Tibial artery (tissue), 4 donors: ENCODE data around the gene MTTP.

Source experiments
- DNase-seq, 2 donors: peaks; one replicate each; pipeline ENCODE4 v3.0.0-alpha.2; 2019
- H3K27ac ChIP-seq, 2 donors: fragments of 200-600 bp; sonication (generic) in 1 of 2; 1 replicate in 1 of 2; 2 replicates in 1 of 2; pipeline ENCODE4 v1.5.1; 2018 to 2019; ENCODE audit warnings: mild to moderate bottlenecking in 1 of 2
- H3K27me3 ChIP-seq, 2 donors: fragments of 200-600 bp; sonication (generic) in 1 of 2; one replicate each; pipeline versions ENCODE4 v1.5.1 to v1.6.0; 2016 to 2019
- H3K36me3 ChIP-seq, 3 donors: fragments of 200-600 bp; sonication (generic) in 2 of 3; one replicate each; pipeline ENCODE4 v1.5.1; 2016 to 2019; ENCODE audit warnings: mild to moderate bottlenecking in 2 of 3
- H3K4me1 ChIP-seq, 4 donors: fragments of 200-600 bp; sonication (generic) in 2 of 4; 1 replicate in 3 of 4; 2 replicates in 1 of 4; pipeline ENCODE4 v1.5.1; 2016 to 2019
- H3K4me3 ChIP-seq, 2 donors: fragments of 200-600 bp; sonication (generic) in 1 of 2; 1 replicate in 1 of 2; 2 replicates in 1 of 2; pipeline ENCODE4 v1.5.1; 2018 to 2019; ENCODE audit warnings: mild to moderate bottlenecking in 2 of 2
- H3K9me3 ChIP-seq, 3 donors: fragments of 200-600 bp; sonication (generic) in 1 of 3; one replicate each; pipeline ENCODE4 v1.5.1; 2016 to 2019
- CTCF ChIP-seq, 2 experiments: fragments of 200-600 bp in 1 of 2; fragments of 450-650 bp in 1 of 2; IDR thresholded peaks; one replicate each; pipeline ENCODE4 v1.5.1; 2017 to 2019; ENCODE audit warnings: antibody characterized with exemption in 2 of 2, mild to moderate bottlenecking in 1 of 2, moderate library complexity in 1 of 2
- intact Hi-C: fragments of 100-400 bp; cut with DNase I; formaldehyde crosslinking; loops from one replicate; pipeline ENCODE4 v1.15.0; 2023; ENCODE audit warnings: low total_unique reads

MTTP gene

GRCh38 chr4:99612281-99612680 is 37.7 kb downstream of the MTTP start:
- Histone ChIP-seq H3K4me3 (no peak overlapping the region), H3K9me3 (no peaks in the 10 kb centered on the region), H3K27ac (no peak overlapping the region), H3K36me3 (no peaks in the 10 kb centered on the region), H3K4me1 (peaks cover 0 to 25% (median 12%) of the 10 kb centered on the region in 4 donors), H3K27me3 (no peaks in the 10 kb centered on the region)
- no peak for TF ChIP-seq CTCF (IDR thresholded peaks at IDR 0.05)
- intact Hi-C loops = no loop called here
- no peak for DNase-seq

GRCh38 chr4:99612704-99613103 is 38.1 kb downstream of the MTTP start:
- intact Hi-C loops = no loop called here
- H3K9me3 ChIP-seq = no peaks in the 10 kb centered on the region
- H3K27me3 ChIP-seq = no peaks in the 10 kb centered on the region
- no peak overlapping the region for H3K27ac ChIP-seq
- TF ChIP-seq CTCF (IDR thresholded peaks at IDR 0.05) = no peak
- no peak for DNase-seq
- no peak overlapping the region for H3K4me3 ChIP-seq
- no peaks in the 10 kb centered on the region for H3K36me3 ChIP-seq
- peaks cover 0 to 25% (median 12%) of the 10 kb centered on the region in 4 donors for H3K4me1 ChIP-seq

- DNase-seq = no peak
- Histone ChIP-seq H3K27ac (no peak overlapping the region), H3K4me1 (peaks cover 0 to 25% (median 12%) of the 10 kb centered on the region in 4 donors), H3K36me3 (no peaks in the 10 kb centered on the region), H3K27me3 (no peaks in the 10 kb centered on the region), H3K4me3 (no peak overlapping the region), H3K9me3 (no peaks in the 10 kb centered on the region)
- intact Hi-C loops = no loop called here
- TF ChIP-seq CTCF (IDR thresholded peaks at IDR 0.05) = no peak
These were observed 39.9 kb downstream of the MTTP start for GRCh38 chr4:99614491-99614890.

GRCh38 chr4:99615170-99615820 is 40.7 kb downstream of the MTTP start:
- Histone ChIP-seq H3K36me3 (no peaks in the 10 kb centered on the region), H3K4me3 (no peak overlapping the region), H3K9me3 (no peaks in the 10 kb centered on the region), H3K4me1 (peaks cover 0 to 23% (median 11%) of the 10 kb centered on the region in 4 donors), H3K27ac (no peak overlapping the region), H3K27me3 (no peaks in the 10 kb centered on the region)
- no peak for DNase-seq
- intact Hi-C loops = no loop called here
- TF ChIP-seq CTCF (IDR thresholded peaks at IDR 0.05) = no peak

GRCh38 chr4:99617374-99617773 is 42.8 kb downstream of the MTTP start:
- intact Hi-C loops = no loop called here
- no peak for TF ChIP-seq CTCF (IDR thresholded peaks at IDR 0.05)
- H3K27ac ChIP-seq = no peak overlapping the region

More at GRCh38 chr4:99617374-99617773, 42.8 kb downstream of the MTTP start:
- Histone ChIP-seq H3K36me3 (no peaks in the 10 kb centered on the region), H3K27me3 (no peaks in the 10 kb centered on the region), H3K9me3 (no peaks in the 10 kb centered on the region), H3K4me1 (peaks cover 0 to 6% (median 1%) of the 10 kb centered on the region in 4 donors), H3K4me3 (no peak overlapping the region)
- no peak for DNase-seq
